PFSK-1 (cell line): ENCODE data around the gene SERTM1.

Experiments used
- FOXP2 ChIP-seq: optimal IDR thresholded peaks from 2 replicates; pipeline ENCODE3; 2011; ENCODE audit warnings: borderline replicate concordance, control low read depth, inconsistent platforms; ENCODE audit not compliant: insufficient read depth; ENCODE audit errors: extremely low read length, extremely low read depth
- POLR2AphosphoS5 ChIP-seq: IDR thresholded peaks from 2 replicates; pipeline ENCODE4 v1.6.1; 2012; ENCODE audit warnings: low read depth, mild to moderate bottlenecking, control low read depth, low read length, moderate library complexity
- REST ChIP-seq, 2 experiments: IDR thresholded peaks; 2 replicates each; pipeline versions ENCODE4 v1.6.1 to v1.8.0; 2011 to 2012; ENCODE audit warnings: low read depth in 2 of 2, low read length in 2 of 2, control low read depth in 1 of 2, inconsistent platforms in 1 of 2, mild to moderate bottlenecking in 1 of 2, moderate library complexity in 1 of 2; ENCODE audit not compliant: insufficient read depth in 1 of 2
- SIN3A ChIP-seq: IDR thresholded peaks from 2 replicates; pipeline ENCODE4 v1.6.1; 2012; ENCODE audit warnings: mild to moderate bottlenecking, low read length, moderate library complexity, borderline replicate concordance; ENCODE audit not compliant: insufficient read depth
- TAF1 ChIP-seq: IDR thresholded peaks from 2 replicates; pipeline ENCODE4 v1.6.1; 2012; ENCODE audit warnings: low read length, control low read depth, borderline replicate concordance; ENCODE audit not compliant: insufficient read depth

GRCh38 chr13:36696410-36697010 lies 22.7 kb downstream of the SERTM1 start:
- TF ChIP-seq FOXP2 (no peak), REST (IDR thresholded peaks at IDR 0.05; ENCODE audit: insufficient read depth in 1 of 2, low read depth in 2 of 2, low read length in 2 of 2) (no peak), POLR2AphosphoS5 (no peak), SIN3A (no peak), TAF1 (no peak)
